Measurements from ENCODE around the gene CARD9.

DNA sequence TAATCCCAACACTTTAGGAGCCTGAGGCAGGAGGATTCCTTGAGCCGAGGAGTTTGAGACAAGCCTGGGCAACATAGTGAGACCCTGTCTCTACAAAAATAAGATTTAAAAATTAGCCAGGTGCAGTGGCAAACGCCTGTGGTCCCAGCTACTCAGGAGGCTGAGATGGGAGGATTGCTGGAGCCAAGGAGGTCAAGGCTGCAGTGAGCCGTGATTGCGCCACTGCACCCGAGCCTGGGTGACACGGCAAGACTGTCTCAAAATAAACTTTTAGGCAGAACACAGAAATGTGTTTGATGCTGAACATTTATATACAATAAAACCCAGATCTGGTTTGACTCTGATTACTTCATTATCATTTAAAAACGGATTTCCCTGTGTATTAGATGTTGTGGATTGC is 32.0 kb upstream of the CARD9 start:
- TF ChIP-seq, protein P1, sequence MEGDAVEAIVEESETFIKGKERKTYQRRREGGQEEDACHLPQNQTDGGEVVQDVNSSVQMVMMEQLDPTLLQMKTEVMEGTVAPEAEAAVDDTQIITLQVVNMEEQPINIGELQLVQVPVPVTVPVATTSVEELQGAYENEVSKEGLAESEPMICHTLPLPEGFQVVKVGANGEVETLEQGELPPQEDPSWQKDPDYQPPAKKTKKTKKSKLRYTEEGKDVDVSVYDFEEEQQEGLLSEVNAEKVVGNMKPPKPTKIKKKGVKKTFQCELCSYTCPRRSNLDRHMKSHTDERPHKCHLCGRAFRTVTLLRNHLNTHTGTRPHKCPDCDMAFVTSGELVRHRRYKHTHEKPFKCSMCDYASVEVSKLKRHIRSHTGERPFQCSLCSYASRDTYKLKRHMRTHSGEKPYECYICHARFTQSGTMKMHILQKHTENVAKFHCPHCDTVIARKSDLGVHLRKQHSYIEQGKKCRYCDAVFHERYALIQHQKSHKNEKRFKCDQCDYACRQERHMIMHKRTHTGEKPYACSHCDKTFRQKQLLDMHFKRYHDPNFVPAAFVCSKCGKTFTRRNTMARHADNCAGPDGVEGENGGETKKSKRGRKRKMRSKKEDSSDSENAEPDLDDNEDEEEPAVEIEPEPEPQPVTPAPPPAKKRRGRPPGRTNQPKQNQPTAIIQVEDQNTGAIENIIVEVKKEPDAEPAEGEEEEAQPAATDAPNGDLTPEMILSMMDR (conservative IDR thresholded peaks at IDR 0.05; ENCODE audit: low read length) = no peak
- no peak for TF ChIP-seq EZH2phosphoT487 (IDR thresholded peaks at IDR 0.05; ENCODE audit: borderline replicate concordance, low read depth, low read length)

All from OCI-LY7 (cell line).